Endothelial cell of umbilical vein (primary cell): ENCODE results near the gene B9D1. TPM values are rescaled to one million over a fixed set of nuclear protein-coding genes. Genes with fewer than 3 reads are reported as not detected.

Source experiments
- BruUV-seq: library from RNA; stranded (reverse); fragments of 400-500 nt; replicated peaks from 2 replicates; lab custom pipeline; 2021; lab: Mats Ljungman, UMichigan
- CTCF ChIA-PET: fragments of 300-600, 350-600 bp; sonication (Branson Sonifier 250); formaldehyde crosslinking; loops from one replicate; lab custom pipeline; 2021; ENCODE audit warnings: antibody characterized with exemption, inconsistent platforms; lab: Charles Lee
- POLR2A ChIA-PET: fragments of 300-600, 350-600 bp; sonication (Branson Sonifier 250); formaldehyde crosslinking; loops from one replicate; lab custom pipeline; 2021; ENCODE audit warnings: antibody characterized with exemption, inconsistent platforms; lab: Charles Lee
- DNase-seq: peaks from one replicate; pipeline ENCODE4 v3.0.0-alpha.2; 2011; ENCODE audit warnings: low read depth, low spot score
- FAIRE-seq: peaks from 2 replicates; lab custom pipeline; 2011; peaks lifted over from hg19 to GRCh38; lab: Jason Lieb, UNC
- H2AFZ ChIP-seq: 2 replicates; pipeline ENCODE4 v1.6.0; 2012; ENCODE audit warnings: low read depth, low read length, control low read depth, inconsistent platforms
- H3K27ac ChIP-seq: 2 replicates; pipeline ENCODE4 v1.5.1; 2011; ENCODE audit warnings: low read depth, mild to moderate bottlenecking, control low read depth, low read length, moderate library complexity; ENCODE audit not compliant: insufficient read depth
- H3K27me3 ChIP-seq, 2 experiments: 2 replicates each; pipeline versions ENCODE4 v1.6.0 to v1.6.1; 2011; ENCODE audit warnings: low read length in 2 of 2, mixed read lengths in 1 of 2; ENCODE audit not compliant: control insufficient read depth in 2 of 2, insufficient read depth in 2 of 2
- H3K36me3 ChIP-seq, 2 experiments: 2 replicates in 1 of 2; 3 replicates in 1 of 2; pipeline ENCODE4 v1.5.1; 2011; ENCODE audit warnings: low read length in 2 of 2, mild to moderate bottlenecking in 1 of 2, moderate library complexity in 1 of 2; ENCODE audit not compliant: control insufficient read depth in 2 of 2, insufficient read depth in 2 of 2; ENCODE audit errors: extremely low read depth in 1 of 2
- H3K4me1 ChIP-seq: 3 replicates; pipeline ENCODE4 v1.5.1; 2011; ENCODE audit warnings: mild to moderate bottlenecking, low read length; ENCODE audit not compliant: control insufficient read depth, insufficient read depth; ENCODE audit errors: extremely low read depth
- H3K4me2 ChIP-seq: 2 replicates; pipeline ENCODE4 v1.6.1; 2011; ENCODE audit warnings: low read length, control low read depth, mixed read lengths; ENCODE audit not compliant: insufficient read depth
- H3K4me3 ChIP-seq, 3 experiments: fragments of 200-600 bp in 1 of 3; sonication (generic), shearing (Covaris generic) in 1 of 3; replicated peaks in 1 of 3; 2 replicates each; pipeline ENCODE4 v1.5.1; 2011 to 2016; ENCODE audit warnings: control low read depth in 3 of 3, low read length in 3 of 3, mild to moderate bottlenecking in 2 of 3, inconsistent platforms in 1 of 3, low read depth in 1 of 3, moderate library complexity in 1 of 3; ENCODE audit not compliant: insufficient read depth in 1 of 3
- H3K79me2 ChIP-seq: 2 replicates; pipeline ENCODE4 v1.6.0; 2012; ENCODE audit warnings: low read length, inconsistent platforms; ENCODE audit not compliant: control insufficient read depth, insufficient read depth
- H3K9ac ChIP-seq: replicated peaks from 2 replicates; pipeline ENCODE3; 2011; ENCODE audit warnings: low read length, control low read depth; ENCODE audit not compliant: insufficient read depth; ENCODE audit errors: extremely low read depth
- H3K9me1 ChIP-seq: replicated peaks from 3 replicates; pipeline ENCODE4 v1.6.0; 2011; ENCODE audit warnings: mild to moderate bottlenecking, low read length; ENCODE audit not compliant: control insufficient read depth, insufficient read depth; ENCODE audit errors: extremely low read depth
- H3K9me3 ChIP-seq: replicated peaks from 2 replicates; pipeline ENCODE4 v1.5.1; 2012; ENCODE audit warnings: low read length, inconsistent platforms; ENCODE audit not compliant: control insufficient read depth, insufficient read depth
- H4K20me1 ChIP-seq: replicated peaks from 2 replicates; pipeline ENCODE3; 2011; ENCODE audit warnings: mild to moderate bottlenecking, low read length; ENCODE audit not compliant: control insufficient read depth, insufficient read depth; ENCODE audit errors: extremely low read depth
- EZH2 ChIP-seq: IDR thresholded peaks from 2 replicates; pipeline ENCODE4 v1.6.1; 2012; ENCODE audit warnings: borderline replicate concordance, low read depth, mild to moderate bottlenecking, moderate library complexity, low read length, inconsistent platforms; ENCODE audit not compliant: severe bottlenecking
- FOS ChIP-seq: IDR thresholded peaks from 2 replicates; pipeline ENCODE4 v1.6.1; 2011; ENCODE audit warnings: mild to moderate bottlenecking, low read length, moderate library complexity, borderline replicate concordance; ENCODE audit not compliant: insufficient read depth
- GATA2 ChIP-seq: IDR thresholded peaks from 2 replicates; pipeline ENCODE4 v1.7.0; 2011; ENCODE audit warnings: low read depth, mild to moderate bottlenecking, moderate library complexity, mixed read lengths, low read length; ENCODE audit not compliant: insufficient read length, insufficient read depth
- JUN ChIP-seq: IDR thresholded peaks from 2 replicates; pipeline ENCODE4 v1.6.1; 2011; ENCODE audit warnings: borderline replicate concordance, low read depth; ENCODE audit not compliant: insufficient read length, insufficient read depth
- MYC ChIP-seq: IDR thresholded peaks from one replicate; pipeline ENCODE4 v1.6.1; 2011; ENCODE audit warnings: mild to moderate bottlenecking, low read depth, low read length
- POLR2A ChIP-seq: IDR thresholded peaks from 2 replicates; pipeline ENCODE4 v1.6.1; 2012; ENCODE audit warnings: low read depth, mild to moderate bottlenecking, control low read depth, low read length
- POLR2AphosphoS5 ChIP-seq: IDR thresholded peaks from 2 replicates; pipeline ENCODE4 v1.6.1; 2012; ENCODE audit warnings: low read depth, mild to moderate bottlenecking, control low read depth, low read length, moderate library complexity; ENCODE audit not compliant: insufficient read depth
- dilution Hi-C: fragments of 300-500 bp; cut with MboI; formaldehyde crosslinking; loops from one replicate; pipeline ENCODE4 v1.15.0; 2019; ENCODE audit warnings: low sequenced_read_pairs; ENCODE audit not compliant: extremely low pct_ligation_motif_present
- intact Hi-C: fragments of 100-400 bp; cut with micrococcal nuclease; formaldehyde crosslinking; loops from one replicate; pipeline ENCODE4 v1.10.0; 2022
- polyA plus RNA-seq, 4 experiments: library from polyadenylated mRNA; depleted of rRNA in 3 of 4; stranded (reverse) in 3 of 4; unstranded in 1 of 4; fragments of >200 nt; gene quantifications; 2 replicates each; pipeline versions ENCODE4 v1.2.1 to v1.2.3, GENCODE V29; 2011 to 2012; ENCODE audit warnings: missing spikeins in 1 of 4
- total RNA-seq: library from RNA; stranded (reverse); gene quantifications from 2 replicates; pipeline ENCODE4 v1.2.3, GENCODE V29; 2021
- TF ChIP-seq, protein P1 (sequence below), 2 donors: IDR thresholded peaks; 1 replicate in 1 of 2; 2 replicates in 1 of 2; pipeline ENCODE4 v1.5.1; 2011; ENCODE audit warnings: low read length in 2 of 2, mild to moderate bottlenecking in 2 of 2, moderate library complexity in 2 of 2, control low read depth in 1 of 2, inconsistent platforms in 1 of 2, low read depth in 1 of 2; ENCODE audit not compliant: insufficient read depth in 1 of 2; ENCODE audit errors: extremely low read depth in 1 of 2
- TF ChIP-seq, protein P2 (sequence below): IDR thresholded peaks from 2 replicates; pipeline ENCODE4 v1.6.1; 2011; ENCODE audit not compliant: insufficient read depth, insufficient read length

B9D1 gene
- total and polyA plus RNA-seq, 2 donors (not counting 3 experiments of a cell fraction or from before 2014, with no cell fraction given) = 20.5 to 55.8 TPM

DNA sequence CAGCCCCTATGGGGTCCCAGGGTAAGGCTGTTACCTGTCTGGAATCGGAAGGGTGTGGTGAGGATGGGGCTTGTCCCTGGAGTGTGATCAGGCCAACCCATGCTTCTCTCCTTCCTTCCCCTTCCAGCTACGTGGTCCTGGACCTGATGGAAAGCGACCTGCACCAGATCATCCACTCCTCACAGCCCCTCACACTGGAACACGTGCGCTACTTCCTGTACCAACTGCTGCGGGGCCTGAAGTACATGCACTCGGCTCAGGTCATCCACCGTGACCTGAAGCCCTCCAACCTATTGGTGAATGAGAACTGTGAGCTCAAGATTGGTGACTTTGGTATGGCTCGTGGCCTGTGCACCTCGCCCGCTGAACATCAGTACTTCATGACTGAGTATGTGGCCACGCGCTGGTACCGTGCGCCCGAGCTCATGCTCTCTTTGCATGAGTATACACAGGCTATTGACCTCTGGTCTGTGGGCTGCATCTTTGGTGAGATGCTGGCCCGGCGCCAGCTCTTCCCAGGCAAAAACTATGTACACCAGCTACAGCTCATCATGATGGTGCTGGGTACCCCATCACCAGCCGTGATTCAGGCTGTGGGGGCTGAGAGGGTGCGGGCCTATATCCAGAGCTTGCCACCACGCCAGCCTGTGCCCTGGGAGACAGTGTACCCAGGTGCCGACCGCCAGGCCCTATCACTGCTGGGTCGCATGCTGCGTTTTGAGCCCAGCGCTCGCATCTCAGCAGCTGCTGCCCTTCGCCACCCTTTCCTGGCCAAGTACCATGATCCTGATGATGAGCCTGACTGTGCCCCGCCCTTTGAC is 18.2 kb upstream of the B9D1 start:
- intact Hi-C loops = no loop called here
- H3K36me3 ChIP-seq = peaks cover 13 to 32% of the 10 kb centered on the region in 2 experiments
- no peak for FAIRE-seq

More for the DNA sequence above, 18.2 kb upstream of the B9D1 start:
- H2AFZ ChIP-seq = no peak overlapping the region
- H3K4me2 ChIP-seq = no peak overlapping the region
- H3K27me3 ChIP-seq = no peaks in the 10 kb centered on the region
- no peak for TF ChIP-seq FOS
- no peak for TF ChIP-seq POLR2AphosphoS5
- TF ChIP-seq, protein P1, sequence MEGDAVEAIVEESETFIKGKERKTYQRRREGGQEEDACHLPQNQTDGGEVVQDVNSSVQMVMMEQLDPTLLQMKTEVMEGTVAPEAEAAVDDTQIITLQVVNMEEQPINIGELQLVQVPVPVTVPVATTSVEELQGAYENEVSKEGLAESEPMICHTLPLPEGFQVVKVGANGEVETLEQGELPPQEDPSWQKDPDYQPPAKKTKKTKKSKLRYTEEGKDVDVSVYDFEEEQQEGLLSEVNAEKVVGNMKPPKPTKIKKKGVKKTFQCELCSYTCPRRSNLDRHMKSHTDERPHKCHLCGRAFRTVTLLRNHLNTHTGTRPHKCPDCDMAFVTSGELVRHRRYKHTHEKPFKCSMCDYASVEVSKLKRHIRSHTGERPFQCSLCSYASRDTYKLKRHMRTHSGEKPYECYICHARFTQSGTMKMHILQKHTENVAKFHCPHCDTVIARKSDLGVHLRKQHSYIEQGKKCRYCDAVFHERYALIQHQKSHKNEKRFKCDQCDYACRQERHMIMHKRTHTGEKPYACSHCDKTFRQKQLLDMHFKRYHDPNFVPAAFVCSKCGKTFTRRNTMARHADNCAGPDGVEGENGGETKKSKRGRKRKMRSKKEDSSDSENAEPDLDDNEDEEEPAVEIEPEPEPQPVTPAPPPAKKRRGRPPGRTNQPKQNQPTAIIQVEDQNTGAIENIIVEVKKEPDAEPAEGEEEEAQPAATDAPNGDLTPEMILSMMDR (IDR thresholded peaks at IDR 0.05; ENCODE audit: extremely low read depth in 1 of 2, insufficient read depth in 1 of 2, low read depth in 1 of 2, low read length in 2 of 2) = no peak
- no peak for TF ChIP-seq POLR2A
- no peak for TF ChIP-seq MYC
- no peak for TF ChIP-seq GATA2
- no peak for TF ChIP-seq JUN
- no peak for TF ChIP-seq EZH2
- TF ChIP-seq, protein P2, sequence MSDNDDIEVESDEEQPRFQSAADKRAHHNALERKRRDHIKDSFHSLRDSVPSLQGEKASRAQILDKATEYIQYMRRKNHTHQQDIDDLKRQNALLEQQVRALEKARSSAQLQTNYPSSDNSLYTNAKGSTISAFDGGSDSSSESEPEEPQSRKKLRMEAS = no peak
- no TSS peak for BruUV-seq
- CTCF ChIA-PET = interaction anchor here (1.8 to 3.3 kb wide), 2 partner anchors 18 to 67 kb away, joined by 6 to 38 read pairs; partner anchors contain the start of gene B9D1
- dilution Hi-C loops = no loop called here
- H3K4me3 ChIP-seq = no peak overlapping the region
- H3K4me1 ChIP-seq = peaks cover 7% of the 10 kb centered on the region
- no peaks in the 10 kb centered on the region for H3K9me3 ChIP-seq
- no peak overlapping the region for H3K27ac ChIP-seq
- H4K20me1 ChIP-seq = no peaks in the 10 kb centered on the region
- H3K9ac ChIP-seq = no peak overlapping the region
- POLR2A ChIA-PET = no interaction called here
- H3K79me2 ChIP-seq = peaks cover 15% of the 10 kb centered on the region
- DNase-seq = no peak
- no peaks in the 10 kb centered on the region for H3K9me1 ChIP-seq
